Measurements from ENCODE around the gene TFDP1. TPM values are rescaled to one million over a fixed set of nuclear protein-coding genes. Genes with fewer than 3 reads are reported as not detected.

TFDP1 gene
- total RNA-seq, 4 donors from 2014 or later, result 21.9 to 49.0 (median 29.2) TPM

- no peak overlapping the region for H3K27ac ChIP-seq
- peaks cover 0 to 5% of the 10 kb centered on the region in 2 donors for H3K36me3 ChIP-seq
- H3K9me3 ChIP-seq, result no peaks in the 10 kb centered on the region
- no peak overlapping the region for H3K4me3 ChIP-seq
- H3K4me1 ChIP-seq, result peaks cover 0 to 7% (median 0%) of the 10 kb centered on the region in 3 donors
- no peak for ATAC-seq
- no peaks in the 10 kb centered on the region for H3K27me3 ChIP-seq
- 60 to 63% methylated on average over 1 to 7 of the region's 7 CpGs for WGBS, 2 donors (ENCODE audit: low coverage in 1 of 2)
- TF ChIP-seq EP300 (IDR thresholded peaks at IDR 0.05) (no peak), POLR2A (IDR thresholded peaks at IDR 0.05) (no peak), POLR2AphosphoS5 (IDR thresholded peaks at IDR 0.05) (no peak)
These were observed 25.5 kb upstream of the TFDP1 start for GRCh38 chr13:113559061-113559460.

- Histone ChIP-seq H3K27ac (no peak overlapping the region), H3K4me3 (no peak overlapping the region), H3K9me3 (no peaks in the 10 kb centered on the region), H3K36me3 (peaks cover 0 to under 1% of the 10 kb centered on the region in 2 donors), H3K27me3 (no peaks in the 10 kb centered on the region), H3K4me1 (peaks cover 0 to 7% (median 0%) of the 10 kb centered on the region in 3 donors)
- WGBS, 2 donors (ENCODE audit: low coverage in 1 of 2), result 79 to 86% methylated on average over 16 to 19 of the region's 56 CpGs
- no peak for ATAC-seq
- TF ChIP-seq EP300 (IDR thresholded peaks at IDR 0.05), result no peak
- no peak for TF ChIP-seq POLR2AphosphoS5 (IDR thresholded peaks at IDR 0.05)
- no peak for TF ChIP-seq POLR2A (IDR thresholded peaks at IDR 0.05)
- no peak for TF ChIP-seq CTCF (IDR thresholded peaks at IDR 0.05)
These were observed 24.5 kb upstream of the TFDP1 start for GRCh38 chr13:113559901-113560644.

- Histone ChIP-seq H3K36me3 (no peaks in the 10 kb centered on the region), H3K4me3 (no peak overlapping the region), H3K4me1 (peaks cover 0 to 7% (median 0%) of the 10 kb centered on the region in 3 donors), H3K27me3 (no peaks in the 10 kb centered on the region), H3K27ac (no peak overlapping the region), H3K9me3 (no peaks in the 10 kb centered on the region)
- no CpG with 5 or more reads among the region's 18 CpGs for WGBS, 2 donors (ENCODE audit: low coverage in 1 of 2)
- TF ChIP-seq POLR2A (IDR thresholded peaks at IDR 0.05) (no peak), EP300 (IDR thresholded peaks at IDR 0.05) (no peak), POLR2AphosphoS5 (IDR thresholded peaks at IDR 0.05) (no peak), CTCF (IDR thresholded peaks at IDR 0.05) (no peak)
- ATAC-seq, result no peak
These were observed 23.7 kb upstream of the TFDP1 start for GRCh38 chr13:113560645-113561416.

GRCh38 chr13:113561417-113562084 lies 23.0 kb upstream of the TFDP1 start:
- WGBS, 2 donors (ENCODE audit: low coverage in 1 of 2), result 80% methylated on average over 1 of the region's 19 CpGs; no CpG with 5 or more reads in 1 of the 2 donors
- H3K27ac ChIP-seq, result no peak overlapping the region
- H3K27me3 ChIP-seq, result no peaks in the 10 kb centered on the region
- no peak for ATAC-seq
- H3K36me3 ChIP-seq, result no peaks in the 10 kb centered on the region
- H3K9me3 ChIP-seq, result no peaks in the 10 kb centered on the region
- H3K4me3 ChIP-seq, result no peak overlapping the region
- TF ChIP-seq POLR2AphosphoS5 (IDR thresholded peaks at IDR 0.05) (no peak), EP300 (IDR thresholded peaks at IDR 0.05) (no peak), POLR2A (IDR thresholded peaks at IDR 0.05) (no peak), CTCF (IDR thresholded peaks at IDR 0.05) (no peak)
- peaks cover 0 to 7% (median 0%) of the 10 kb centered on the region in 3 donors for H3K4me1 ChIP-seq

- Histone ChIP-seq H3K9me3 (no peaks in the 10 kb centered on the region), H3K27me3 (no peaks in the 10 kb centered on the region), H3K4me3 (no peak overlapping the region), H3K36me3 (no peaks in the 10 kb centered on the region), H3K27ac (no peak overlapping the region), H3K4me1 (peaks cover 0 to 7% (median 0%) of the 10 kb centered on the region in 3 donors)
- WGBS, 2 donors (ENCODE audit: low coverage in 1 of 2), result 24 to 60% methylated on average over 2 to 5 of the region's 14 CpGs
- peak; percentile 47 for ATAC-seq
- TF ChIP-seq POLR2AphosphoS5 (IDR thresholded peaks at IDR 0.05) (no peak), EP300 (IDR thresholded peaks at IDR 0.05) (no peak), CTCF (IDR thresholded peaks at IDR 0.05) (peak in 3 of 4 experiments; percentile 49 to 78 (median 55)), POLR2A (IDR thresholded peaks at IDR 0.05) (no peak)
These were observed 22.3 kb upstream of the TFDP1 start for GRCh38 chr13:113562085-113562749.

Data from gastroesophageal sphincter (tissue), 4 donors.